Lung (tissue), 12 donors: Measurements from ENCODE around the gene CFAP57. TPM values are rescaled to one million over a fixed set of nuclear protein-coding genes. Genes with fewer than 3 reads are reported as not detected.

Experiments used
- ATAC-seq: fragments of 200-7000 bp; cut with Tn5 transposase; one replicate; pipeline ENCODE4 v1.9.1; 2020; ENCODE audit warnings: moderate number of reproducible peaks; ENCODE audit not compliant: insufficient read depth, low FRiP score
- DNase-seq, 3 donors: peaks; one replicate each; pipeline ENCODE4 v3.0.0-alpha.2; 2013 to 2017
- H3K27ac ChIP-seq, 2 donors: one replicate each; pipeline ENCODE4 v1.5.1; 2013; ENCODE audit warnings: mild to moderate bottlenecking in 2 of 2, moderate library complexity in 2 of 2, control low read depth in 1 of 2, inconsistent platforms in 1 of 2, low read depth in 1 of 2, low read length in 1 of 2
- H3K27me3 ChIP-seq, 3 donors: one replicate each; pipeline ENCODE4 v1.5.1; 2013; ENCODE audit warnings: low read length in 2 of 3; ENCODE audit not compliant: control insufficient read depth in 3 of 3, insufficient read depth in 3 of 3
- H3K36me3 ChIP-seq, 4 donors: one replicate each; pipeline ENCODE4 v1.5.1; 2013; ENCODE audit warnings: low read length in 4 of 4, mild to moderate bottlenecking in 1 of 4, moderate library complexity in 1 of 4; ENCODE audit not compliant: control insufficient read depth in 4 of 4, insufficient read depth in 4 of 4
- H3K4me1 ChIP-seq, 5 donors: one replicate each; pipeline ENCODE4 v1.5.1; 2013; ENCODE audit warnings: low read length in 5 of 5, mild to moderate bottlenecking in 2 of 5, moderate library complexity in 1 of 5; ENCODE audit not compliant: control insufficient read depth in 5 of 5, insufficient read depth in 5 of 5
- H3K4me3 ChIP-seq: one replicate; pipeline ENCODE4 v1.5.1; 2013; ENCODE audit warnings: mild to moderate bottlenecking, control low read depth, moderate library complexity
- H3K9ac ChIP-seq, 2 donors: one replicate each; pipeline ENCODE4 v1.5.1; 2013; ENCODE audit warnings: low read length in 2 of 2, control low read depth in 1 of 2; ENCODE audit not compliant: insufficient read depth in 1 of 2
- H3K9me3 ChIP-seq, 4 donors: one replicate each; pipeline ENCODE4 v1.5.1; 2013; ENCODE audit warnings: low read length in 3 of 4, mild to moderate bottlenecking in 1 of 4, moderate library complexity in 1 of 4; ENCODE audit not compliant: control insufficient read depth in 4 of 4, insufficient read depth in 3 of 4
- CTCF ChIP-seq: IDR thresholded peaks from 2 replicates; pipeline ENCODE4 v1.5.1; 2012; ENCODE audit warnings: mild to moderate bottlenecking; ENCODE audit errors: control extremely low read depth, extremely low read depth
- WGBS, 2 donors: extraction: QIAGEN DNeasy Blood & Tissue Kit; methylation state at CpG; one replicate each; pipeline ENCODE4 v1.1.7; 2013; 5-methylcytosine and 5-hydroxymethylcytosine counted together
- polyA plus RNA-seq, 2 donors: library from polyadenylated mRNA; stranded (reverse); fragments of 200-250 nt; gene quantifications; one replicate each; pipeline ENCODE4 v1.2.1, GENCODE V29; 2013
- total RNA-seq, 2 donors: library from RNA; depleted of rRNA in 1 of 2; stranded (reverse); fragments of >200 nt in 1 of 2; gene quantifications; one replicate each; pipeline ENCODE4 v1.2.1, GENCODE V29; 2014 to 2021
- donor health status: control.
- donor health status: control.
- donor health status: Bipolar disorder and iron deficiency.
- donor health status: healthy.
- donor health status: DM: yes; HTN: yes; CAD: no.

The CFAP57 gene
- total and polyA plus RNA-seq, 4 donors, result 1.7 to 12.3 (median 6.3) TPM

- H3K27ac ChIP-seq, result no peak overlapping the region
- no peak for ATAC-seq
- H3K4me1 ChIP-seq, result peaks cover 0 to 2% (median 0%) of the 10 kb centered on the region in 5 donors
- no peak for TF ChIP-seq CTCF
- peaks cover 0 to 14% (median 0%) of the 10 kb centered on the region in 3 donors for H3K27me3 ChIP-seq
- no peaks in the 10 kb centered on the region for H3K36me3 ChIP-seq
- no peak for DNase-seq
- no peak overlapping the region for H3K4me3 ChIP-seq
- 93% methylated on average over 4 of the region's 4 CpGs for WGBS, 2 donors
- H3K9me3 ChIP-seq, result peaks cover 0 to 3% (median under 1%) of the 10 kb centered on the region in 4 donors
- H3K9ac ChIP-seq, result no peak overlapping the region
These were observed 31.5 kb upstream of the CFAP57 start for GRCh38 chr1:43140583-43140982.

GRCh38 chr1:43143441-43143888 lies 28.7 kb upstream of the CFAP57 start:
- no peak overlapping the region for H3K4me3 ChIP-seq
- WGBS, 2 donors, result 36 to 40% methylated on average over 7 of the region's 7 CpGs
- peaks cover 0 to 8% (median 6%) of the 10 kb centered on the region in 5 donors for H3K4me1 ChIP-seq
- H3K27ac ChIP-seq, result no peak overlapping the region
- ATAC-seq, result no peak
- peaks cover 0 to 6% (median 1%) of the 10 kb centered on the region in 4 donors for H3K9me3 ChIP-seq
- no peak for DNase-seq
- H3K27me3 ChIP-seq, result peaks cover 0 to 16% (median 0%) of the 10 kb centered on the region in 3 donors
- H3K36me3 ChIP-seq, result no peaks in the 10 kb centered on the region
- no peak for TF ChIP-seq CTCF
- no peak overlapping the region for H3K9ac ChIP-seq

- no peak for DNase-seq
- peaks cover 0 to 16% (median 0%) of the 10 kb centered on the region in 3 donors for H3K27me3 ChIP-seq
- peaks cover 0 to 6% (median 1%) of the 10 kb centered on the region in 4 donors for H3K9me3 ChIP-seq
These were observed 27.9 kb upstream of the CFAP57 start for GRCh38 chr1:43144237-43144636.

More at GRCh38 chr1:43144237-43144636, 27.9 kb upstream of the CFAP57 start:
- H3K9ac ChIP-seq, result no peak overlapping the region
- ATAC-seq, result no peak
- TF ChIP-seq CTCF, result no peak
- no peaks in the 10 kb centered on the region for H3K36me3 ChIP-seq
- no peak overlapping the region for H3K4me3 ChIP-seq
- peaks cover 0 to 11% (median 8%) of the 10 kb centered on the region in 5 donors for H3K4me1 ChIP-seq
- H3K27ac ChIP-seq, result no peak overlapping the region
